Inferior parietal cortex (tissue), 1 donor: ENCODE measurements around the gene MEF2C.

Experiments used
- DNase-seq: peaks from one replicate; pipeline ENCODE4 v3.0.0-alpha.2; 2016; ENCODE audit errors: extremely low spot score

MEF2C gene

DNA sequence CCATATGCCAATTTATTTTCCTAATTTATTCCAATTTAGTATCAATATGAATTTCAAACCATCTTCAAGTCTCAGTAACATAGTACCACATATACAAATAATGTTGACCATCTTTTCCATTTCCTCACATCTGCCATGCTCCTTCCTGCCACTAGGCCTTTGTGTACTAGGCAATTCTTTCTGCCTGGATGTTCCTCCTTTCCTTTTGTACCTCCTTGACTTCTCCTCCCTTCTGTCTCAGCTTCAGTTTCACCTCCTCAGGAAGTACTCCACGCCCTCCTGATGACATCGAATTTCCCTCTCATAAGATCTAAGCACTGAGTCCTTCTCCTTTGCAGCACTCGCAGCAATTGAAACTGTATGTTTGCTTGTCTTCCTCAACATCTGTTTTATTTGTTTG lies 53.9 kb downstream of the MEF2C start:
- DNase-seq: no peak

DNA sequence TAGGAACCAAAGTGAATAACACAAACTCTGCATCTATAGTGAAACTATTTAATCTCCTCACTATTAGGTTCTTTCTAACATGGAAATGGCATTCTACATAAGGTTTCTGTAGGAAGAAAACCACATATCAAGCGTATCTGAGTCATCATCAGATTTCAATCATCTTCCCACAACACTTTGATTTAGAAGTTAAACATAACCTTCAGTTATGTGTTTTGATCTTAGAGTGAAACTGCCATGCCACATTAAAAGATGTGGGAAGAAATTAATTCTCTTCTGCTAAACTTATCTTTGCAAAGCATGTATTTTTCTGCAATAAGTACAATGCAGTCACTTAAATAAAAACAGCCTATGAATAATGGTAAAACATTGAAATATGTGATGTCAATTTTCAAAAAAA lies 55.0 kb downstream of the MEF2C start:
- no peak for DNase-seq

DNA sequence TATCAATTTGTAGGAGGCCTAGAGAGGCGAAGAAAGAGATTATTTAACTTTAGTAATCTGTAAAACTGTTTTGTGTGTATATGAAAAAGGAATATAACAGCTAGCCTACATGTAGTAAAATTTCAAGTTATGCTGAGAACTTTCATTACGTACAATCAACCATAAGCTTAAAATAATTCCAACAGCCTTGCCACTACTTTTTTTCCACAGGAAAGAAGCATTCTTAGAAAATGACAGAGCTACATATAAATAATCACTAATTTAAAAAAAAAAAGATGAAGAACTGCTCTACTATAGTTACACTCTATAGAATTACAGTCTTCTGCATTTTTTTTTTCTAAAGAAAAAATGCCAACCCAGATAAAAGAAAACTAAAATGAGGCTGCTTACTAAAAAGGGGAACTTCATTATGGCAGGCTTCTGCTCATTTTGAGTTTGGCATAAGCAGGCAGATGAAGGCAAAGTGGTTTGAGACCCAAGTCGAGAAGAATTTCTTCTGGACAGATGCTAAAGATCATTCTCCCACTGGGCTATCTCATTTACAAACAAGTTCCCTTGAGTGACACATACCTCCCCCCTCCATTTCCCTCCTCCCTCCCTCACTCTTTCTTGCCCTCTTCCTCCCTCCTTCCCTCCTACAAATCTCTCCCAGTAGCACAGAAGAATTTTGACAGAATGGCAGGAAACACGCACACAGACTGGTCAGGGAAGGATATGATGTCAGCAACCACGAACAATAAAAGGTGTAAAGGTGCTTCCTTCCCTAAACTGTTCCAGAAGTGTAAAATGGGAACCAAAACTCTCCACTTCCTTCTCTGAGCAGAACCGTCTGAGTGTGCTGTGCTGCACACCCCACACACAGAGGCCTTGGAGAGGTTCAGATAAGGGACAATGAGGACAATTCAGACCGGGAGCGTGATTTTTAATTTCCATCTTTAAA lies 56.1 kb downstream of the MEF2C start:
- DNase-seq: no peak

DNA sequence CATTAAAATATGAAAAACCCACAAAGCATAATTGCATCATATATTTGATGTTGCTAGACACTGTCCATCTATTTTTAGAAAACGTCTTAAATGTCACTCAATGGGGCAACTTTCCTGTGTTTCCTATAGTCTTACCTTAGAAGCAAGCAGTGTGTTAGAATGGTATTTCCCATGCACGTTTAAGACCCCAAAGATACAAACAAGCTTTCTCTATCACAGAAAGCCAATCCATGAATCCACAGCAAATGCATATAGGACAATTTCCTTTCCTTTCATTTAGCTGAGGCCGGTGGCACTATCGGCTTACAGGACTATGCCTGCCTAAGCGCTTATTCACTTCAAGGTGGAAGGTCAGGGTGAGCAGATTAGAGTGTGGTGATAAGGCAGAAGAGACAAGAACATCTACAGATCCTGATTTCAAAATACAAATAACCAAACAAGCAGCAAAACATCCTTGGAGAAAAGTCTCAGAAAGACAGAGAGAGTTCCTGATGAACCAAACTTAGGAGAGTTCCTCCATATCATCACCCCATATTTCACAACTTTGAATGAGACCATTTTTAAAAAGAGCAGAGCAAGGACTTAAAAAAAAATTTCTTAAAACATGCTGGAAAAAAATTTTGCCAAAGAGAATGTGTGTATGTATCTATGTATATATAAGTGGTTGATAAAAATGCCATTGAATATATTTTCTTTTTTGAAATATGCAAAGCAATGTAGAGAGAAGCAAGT lies 57.2 kb downstream of the MEF2C start:
- no peak for DNase-seq

DNA sequence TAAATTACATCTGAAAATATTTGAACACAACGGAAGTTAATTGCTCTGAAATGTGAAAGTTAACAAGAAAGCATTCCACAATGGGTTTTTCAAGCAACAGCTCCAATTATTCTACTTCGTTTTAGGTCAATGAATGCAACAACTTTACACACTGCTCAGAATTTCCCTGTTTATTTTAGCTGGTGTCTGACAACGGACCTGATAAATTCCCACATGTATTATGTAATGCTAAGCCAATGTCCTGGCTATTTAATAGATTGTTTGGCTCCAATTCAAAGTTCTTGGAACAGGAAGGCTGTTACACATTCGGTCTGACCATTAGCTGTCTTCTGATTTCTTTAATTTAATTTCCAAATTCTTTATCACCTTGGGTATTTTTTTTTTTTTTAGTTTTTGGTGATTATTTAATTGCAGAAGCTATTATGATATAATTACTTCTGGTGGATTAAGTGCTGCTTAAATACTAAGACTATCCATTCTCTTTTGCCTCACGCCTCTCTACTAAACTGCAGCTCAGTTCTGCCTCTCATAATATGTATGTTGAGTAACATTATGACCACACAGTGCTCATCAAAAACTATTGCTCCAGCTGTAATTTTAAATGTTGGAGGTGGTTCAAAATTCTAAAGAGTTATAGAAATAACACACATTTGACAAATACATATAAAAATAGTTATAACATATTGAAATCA lies 57.9 kb downstream of the MEF2C start:
- DNase-seq: no peak

DNA sequence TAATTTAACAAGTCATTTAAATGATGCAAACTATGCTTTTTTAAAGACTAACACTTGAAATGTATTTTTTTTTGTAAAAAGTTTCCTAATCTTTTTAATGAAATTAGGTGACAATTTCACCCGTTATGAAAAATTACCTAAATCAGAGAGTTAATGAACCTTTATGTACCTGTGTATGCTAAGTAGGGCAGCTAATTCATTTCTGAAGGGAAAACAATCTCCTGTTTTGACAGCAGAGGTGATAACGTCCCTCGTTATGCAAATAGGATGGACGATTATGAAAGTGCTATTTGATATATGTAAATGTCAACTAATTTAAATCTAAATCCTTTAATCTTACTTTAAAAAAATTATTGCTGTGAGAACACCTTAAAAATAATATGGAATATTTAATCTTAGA lies 58.8 kb downstream of the MEF2C start:
- no peak for DNase-seq

DNA sequence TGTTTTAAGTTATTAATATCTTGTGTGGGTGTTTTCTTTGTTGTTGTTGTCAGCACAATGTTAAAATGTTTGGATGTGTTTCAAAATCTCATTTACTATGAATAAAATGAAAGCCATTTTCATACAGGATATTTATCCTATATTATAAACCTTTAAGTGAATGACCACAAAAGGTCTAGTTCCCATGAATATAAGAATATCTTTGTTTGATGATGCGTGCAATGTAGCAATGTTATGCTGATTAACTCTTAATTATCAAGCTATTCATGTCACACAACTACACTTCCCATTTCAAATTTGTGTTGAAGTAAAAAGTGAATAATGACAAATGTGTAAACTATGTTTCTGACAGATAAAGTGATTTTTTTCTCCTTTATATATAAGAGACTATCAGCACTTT lies 59.8 kb downstream of the MEF2C start:
- DNase-seq: no peak

DNA sequence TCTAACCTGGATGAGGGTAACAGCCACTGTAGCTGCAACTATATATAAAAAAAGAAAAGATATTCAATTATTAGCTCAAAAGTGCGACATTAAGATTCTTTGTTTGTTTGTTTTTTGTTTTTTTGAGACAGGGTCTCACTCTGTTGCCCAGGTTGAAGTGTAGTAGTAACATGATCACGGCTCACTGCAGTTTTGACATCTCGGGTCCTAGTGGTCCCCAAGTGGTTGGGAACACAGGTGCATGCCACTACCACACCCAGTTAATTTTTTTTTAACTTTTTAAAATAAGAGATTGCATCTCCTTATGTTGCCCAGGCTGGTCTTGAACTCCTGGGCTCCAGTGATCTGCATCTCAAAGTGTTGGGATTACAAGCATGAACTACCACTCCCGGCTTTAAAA lies 61.8 kb downstream of the MEF2C start:
- DNase-seq: no peak

DNA sequence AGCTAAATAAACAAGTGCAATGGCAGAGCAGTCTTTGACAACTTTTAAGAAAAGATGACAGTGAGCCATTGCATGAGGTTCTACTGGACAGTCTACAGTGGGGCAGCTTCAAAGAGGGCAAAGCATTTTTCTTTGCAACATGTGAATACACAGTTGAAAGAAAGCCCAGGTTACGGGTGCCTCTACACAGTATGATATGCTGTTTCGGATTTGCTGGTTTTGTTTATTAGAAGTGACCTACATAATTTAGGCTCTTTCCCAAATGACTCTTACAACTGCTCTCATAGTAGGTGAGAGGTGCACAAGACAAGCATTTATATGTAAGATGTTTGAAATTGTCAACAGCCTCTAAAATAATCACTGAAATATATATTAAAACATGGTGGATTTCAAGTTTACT lies 62.4 kb downstream of the MEF2C start:
- no peak for DNase-seq

DNA sequence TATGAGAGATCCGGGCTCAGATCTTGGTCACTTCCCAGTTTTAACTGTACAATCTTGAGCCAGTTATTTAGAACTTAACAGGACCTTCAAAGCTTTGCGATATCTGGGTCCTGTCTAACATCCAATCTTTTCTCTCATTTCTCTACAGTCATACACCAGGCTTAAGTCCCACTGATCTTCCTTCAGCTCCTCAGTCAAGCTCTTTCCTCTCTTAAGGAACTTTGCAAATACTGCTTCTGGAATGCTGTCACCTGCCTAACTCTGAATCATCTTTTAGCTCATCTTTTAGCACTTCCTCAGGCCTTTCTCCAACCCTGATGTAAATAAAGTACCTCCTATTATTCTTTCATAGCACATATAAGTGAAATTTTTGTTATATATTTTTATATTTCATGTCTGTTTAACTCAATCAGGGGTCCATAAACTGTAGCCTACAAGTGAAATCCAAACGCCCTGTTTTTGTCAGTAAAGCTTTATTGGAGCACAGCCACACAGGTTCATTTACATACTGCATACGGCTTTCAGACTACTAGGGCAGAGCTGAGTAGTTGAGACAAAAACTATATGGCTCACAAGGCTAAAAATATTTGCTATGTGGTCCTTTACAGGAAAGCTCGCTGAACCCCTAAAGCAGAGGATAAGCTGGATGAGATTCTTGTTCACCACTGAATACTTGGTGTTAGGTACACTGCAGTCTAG lies 63.5 kb downstream of the MEF2C start:
- DNase-seq: no peak

DNA sequence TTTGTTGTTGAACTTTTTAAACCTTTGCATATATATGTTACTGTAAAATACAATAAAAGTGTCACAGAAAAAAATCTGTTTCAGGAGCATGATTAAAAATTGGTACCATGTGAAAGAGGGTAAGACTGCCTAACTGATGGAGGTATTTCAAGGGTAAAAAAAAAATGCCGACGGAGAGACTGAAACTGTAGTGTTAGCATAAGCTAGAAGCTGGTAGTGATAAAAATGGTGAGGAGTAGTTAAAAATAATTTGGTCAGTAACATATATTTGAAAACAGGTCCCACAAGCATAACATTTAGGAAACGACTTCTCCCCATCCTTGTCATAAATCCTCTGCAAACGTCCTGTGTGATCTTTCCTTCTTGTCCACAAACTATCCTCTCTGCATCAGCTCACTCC lies 64.7 kb downstream of the MEF2C start:
- DNase-seq: no peak

DNA sequence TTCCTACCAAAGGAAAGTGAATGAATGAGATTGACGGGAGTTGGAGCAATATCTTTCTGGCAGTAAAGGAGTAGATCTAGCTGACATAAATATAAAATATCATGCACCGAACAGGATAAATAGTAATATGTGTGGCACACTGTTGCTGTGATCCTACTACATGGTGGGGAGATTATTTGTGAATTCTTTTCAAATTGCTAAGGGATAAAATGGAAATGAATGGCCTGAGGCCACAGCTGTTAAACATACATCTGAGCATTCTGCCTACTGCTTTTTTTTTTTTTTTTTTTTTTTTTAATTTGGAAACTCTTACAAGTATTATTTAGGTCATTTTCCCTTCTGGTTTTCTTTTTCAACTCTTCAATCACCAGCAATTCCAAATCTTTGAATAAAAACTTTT lies 66.8 kb downstream of the MEF2C start:
- DNase-seq: no peak

DNA sequence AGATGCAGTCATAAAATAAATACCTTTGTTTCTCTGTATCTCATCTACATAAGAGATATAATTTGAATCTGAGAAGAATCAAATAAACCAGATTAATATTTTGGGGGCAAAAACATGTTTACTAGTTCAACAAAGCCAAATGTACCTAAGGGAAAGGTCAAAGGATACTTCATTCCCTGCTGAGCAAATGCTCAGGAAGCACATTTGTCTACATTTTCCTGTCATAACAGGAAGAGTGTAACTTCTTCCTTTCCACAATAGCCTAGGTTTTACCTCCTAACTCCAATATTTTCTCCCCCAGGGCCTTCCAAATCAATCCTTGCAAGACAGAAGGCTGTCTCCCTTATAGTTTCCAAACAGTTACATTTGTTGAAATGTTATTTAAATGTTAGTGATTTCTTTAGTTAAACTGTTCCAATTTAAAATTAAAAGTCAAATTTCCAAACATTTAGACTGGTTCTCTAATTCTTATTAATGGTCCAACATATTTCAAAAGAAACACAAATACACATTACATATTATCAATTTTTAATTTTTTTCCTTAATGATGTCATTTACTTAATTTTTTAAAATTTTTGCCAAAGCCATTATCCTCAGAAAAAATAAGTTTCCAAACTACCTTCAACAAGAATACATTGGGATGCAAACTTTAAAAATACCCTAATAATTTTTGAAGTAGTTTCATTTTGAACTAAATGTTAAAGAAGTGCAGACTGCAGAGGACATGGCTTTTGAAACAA lies 67.8 kb downstream of the MEF2C start:
- no peak for DNase-seq

DNA sequence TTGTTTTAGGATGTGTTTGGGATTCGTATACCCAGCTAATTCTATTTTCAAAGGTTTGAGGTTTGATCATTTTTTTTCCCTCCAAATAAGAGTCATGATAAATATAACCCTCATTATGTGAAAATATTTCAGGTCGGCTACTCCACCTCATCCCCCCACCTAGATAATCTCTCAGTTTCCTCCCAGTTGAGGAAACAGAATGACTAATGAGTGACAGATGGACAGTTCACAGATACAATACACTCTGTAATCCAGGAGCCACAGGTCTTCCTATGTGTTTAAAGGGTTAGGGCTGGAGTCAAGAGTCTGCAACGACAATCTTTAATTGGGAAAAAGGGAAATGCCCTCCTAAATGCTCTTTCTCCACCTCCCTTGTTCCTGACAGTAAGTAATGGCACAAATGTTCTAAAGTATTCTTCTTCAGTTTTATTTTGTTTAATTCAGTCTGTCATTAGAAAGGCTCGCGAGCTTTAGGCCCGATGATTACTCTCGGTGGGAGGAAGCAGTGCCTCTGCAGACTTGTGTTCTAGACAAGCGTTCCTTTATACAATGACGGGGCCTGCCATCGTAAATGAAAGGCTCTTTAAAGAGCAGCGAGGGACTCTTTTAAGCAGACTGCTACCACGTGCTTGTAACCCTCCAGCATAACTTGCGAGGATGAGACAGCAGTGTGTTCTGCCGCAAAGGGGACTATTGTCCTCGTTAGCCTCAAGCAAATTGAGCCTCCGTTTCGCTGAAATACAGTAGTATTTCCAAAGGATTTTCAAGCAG lies 69.0 kb downstream of the MEF2C start:
- DNase-seq: no peak

DNA sequence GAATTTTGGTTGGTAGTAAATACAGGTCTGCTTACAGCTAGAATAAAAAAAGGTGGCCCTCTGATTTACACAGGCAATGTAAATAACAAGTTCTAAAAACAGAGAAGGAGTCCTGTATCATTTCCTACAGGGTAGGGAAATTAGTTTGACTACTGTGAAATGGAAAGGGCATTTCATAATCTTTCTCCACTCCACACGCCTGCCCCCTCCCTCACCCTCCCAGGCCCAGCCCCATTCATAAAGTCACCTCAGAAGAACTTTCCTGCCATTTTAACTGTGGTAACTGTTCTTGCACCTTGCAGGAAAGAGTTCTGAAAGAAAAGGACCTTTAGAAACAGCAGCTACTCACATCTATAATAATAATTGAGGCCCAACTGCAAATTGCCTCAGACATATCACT lies 69.7 kb downstream of the MEF2C start:
- no peak for DNase-seq

DNA sequence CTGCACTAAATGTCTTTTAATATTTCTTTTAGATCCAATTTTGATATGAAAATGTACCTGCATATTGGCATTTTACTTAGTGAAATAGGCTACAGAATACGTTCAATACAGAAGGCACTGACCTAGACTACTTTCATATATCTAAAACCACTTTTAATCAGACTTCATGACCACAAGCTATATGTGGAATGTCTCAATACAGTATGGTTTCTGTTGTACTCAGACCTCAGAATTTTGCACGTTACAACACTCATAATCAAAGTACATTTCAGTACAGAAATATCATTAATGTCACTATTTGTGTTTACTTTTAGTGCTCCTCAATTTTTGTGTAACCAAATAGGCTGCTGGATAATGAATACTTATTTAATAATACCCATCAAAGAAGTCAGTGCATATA lies 74.8 kb downstream of the MEF2C start:
- no peak for DNase-seq

DNA sequence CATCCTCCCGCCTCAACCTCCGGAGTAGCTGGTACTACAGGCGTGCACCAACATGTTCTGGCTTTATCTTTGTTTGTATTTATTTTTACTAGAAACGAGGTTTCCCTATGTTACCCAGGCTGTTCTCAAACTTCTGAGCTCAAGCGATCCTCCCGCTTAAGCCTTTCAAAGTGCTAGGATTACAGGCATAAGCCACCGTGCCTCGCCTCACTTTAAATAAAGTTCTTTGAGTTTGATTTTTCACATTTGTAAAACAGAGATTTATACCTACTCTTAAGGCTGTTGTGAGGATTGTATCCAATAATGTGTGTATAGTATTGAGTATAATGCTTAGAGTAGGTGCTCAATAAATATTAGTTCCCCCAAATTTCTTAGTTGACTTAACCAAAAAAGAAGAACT lies 75.7 kb downstream of the MEF2C start:
- no peak for DNase-seq

DNA sequence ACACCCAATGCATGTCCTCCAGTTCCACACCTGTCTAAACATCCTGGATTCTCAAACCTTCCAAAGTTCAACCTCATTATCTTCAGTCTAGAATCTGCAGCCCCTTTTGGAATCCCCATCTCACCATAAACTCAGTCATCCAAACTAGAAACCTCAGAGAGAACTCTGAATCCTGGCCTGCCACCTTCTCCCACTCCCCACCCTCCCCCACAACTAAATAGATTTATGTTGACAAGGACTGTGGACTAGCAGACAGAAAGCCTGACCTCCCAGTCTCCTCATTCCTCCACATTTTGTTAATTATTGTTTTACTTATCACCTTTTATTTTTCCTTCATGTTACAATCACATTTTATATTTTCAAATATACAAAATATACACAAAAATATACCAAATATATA lies 76.6 kb downstream of the MEF2C start:
- DNase-seq: no peak

DNA sequence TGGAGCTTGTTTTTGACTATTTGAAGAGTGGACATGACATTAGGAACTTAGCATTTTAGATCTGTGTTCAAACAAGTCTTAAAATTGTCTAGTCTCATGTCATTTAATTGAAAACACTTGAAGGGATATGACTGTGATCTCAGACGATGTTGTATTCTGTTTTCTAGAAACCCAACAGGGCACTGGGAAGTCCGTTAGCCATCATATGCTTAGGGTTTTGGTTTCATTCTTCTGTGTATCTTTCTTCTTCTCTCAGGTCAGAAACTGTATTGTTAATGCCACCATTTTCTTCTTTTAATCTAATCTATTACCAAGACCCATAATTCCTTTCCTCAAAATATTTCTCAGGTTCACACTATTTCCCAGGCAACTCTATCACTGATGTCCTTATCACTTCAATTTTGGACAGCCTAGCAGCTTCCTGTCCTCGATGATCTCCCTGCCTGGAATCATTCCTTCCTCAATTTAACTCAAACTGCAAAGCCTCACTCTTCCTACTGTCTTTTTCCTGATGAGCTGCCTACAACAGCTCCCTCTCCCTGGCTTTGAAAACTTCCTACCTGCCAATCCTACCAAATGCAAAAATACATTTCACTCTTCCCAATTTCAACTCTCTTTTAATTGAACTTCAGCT lies 77.7 kb downstream of the MEF2C start:
- DNase-seq: no peak

DNA sequence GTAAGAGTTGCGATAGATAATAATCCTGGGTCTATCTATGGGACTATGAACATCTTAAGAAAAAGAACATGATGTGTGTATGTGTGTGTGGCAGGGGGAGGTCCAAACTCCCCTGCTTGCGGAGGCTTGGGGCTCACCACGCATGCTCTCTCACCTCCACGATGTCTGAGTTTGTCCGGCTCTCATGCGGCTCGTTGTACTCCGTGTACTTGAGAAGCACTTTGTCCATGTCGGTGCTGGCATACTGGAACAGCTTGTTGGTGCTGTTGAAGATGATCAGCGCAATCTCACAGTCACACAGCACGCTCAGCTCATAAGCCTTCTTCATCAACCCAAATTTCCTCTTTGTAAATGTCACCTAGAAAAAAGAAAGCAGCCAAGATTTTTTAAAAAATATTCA lies 78.5 kb downstream of the MEF2C start:
- DNase-seq: no peak
